Hippocampal formation (tissue), 2 donors: Measurements from ENCODE around the gene ZNF467.

Experiments used
- DNase-seq, 2 donors: peaks; one replicate each; lab custom pipeline; 2025; lab: John Stamatoyannopoulos, UW

ZNF467 gene

DNA sequence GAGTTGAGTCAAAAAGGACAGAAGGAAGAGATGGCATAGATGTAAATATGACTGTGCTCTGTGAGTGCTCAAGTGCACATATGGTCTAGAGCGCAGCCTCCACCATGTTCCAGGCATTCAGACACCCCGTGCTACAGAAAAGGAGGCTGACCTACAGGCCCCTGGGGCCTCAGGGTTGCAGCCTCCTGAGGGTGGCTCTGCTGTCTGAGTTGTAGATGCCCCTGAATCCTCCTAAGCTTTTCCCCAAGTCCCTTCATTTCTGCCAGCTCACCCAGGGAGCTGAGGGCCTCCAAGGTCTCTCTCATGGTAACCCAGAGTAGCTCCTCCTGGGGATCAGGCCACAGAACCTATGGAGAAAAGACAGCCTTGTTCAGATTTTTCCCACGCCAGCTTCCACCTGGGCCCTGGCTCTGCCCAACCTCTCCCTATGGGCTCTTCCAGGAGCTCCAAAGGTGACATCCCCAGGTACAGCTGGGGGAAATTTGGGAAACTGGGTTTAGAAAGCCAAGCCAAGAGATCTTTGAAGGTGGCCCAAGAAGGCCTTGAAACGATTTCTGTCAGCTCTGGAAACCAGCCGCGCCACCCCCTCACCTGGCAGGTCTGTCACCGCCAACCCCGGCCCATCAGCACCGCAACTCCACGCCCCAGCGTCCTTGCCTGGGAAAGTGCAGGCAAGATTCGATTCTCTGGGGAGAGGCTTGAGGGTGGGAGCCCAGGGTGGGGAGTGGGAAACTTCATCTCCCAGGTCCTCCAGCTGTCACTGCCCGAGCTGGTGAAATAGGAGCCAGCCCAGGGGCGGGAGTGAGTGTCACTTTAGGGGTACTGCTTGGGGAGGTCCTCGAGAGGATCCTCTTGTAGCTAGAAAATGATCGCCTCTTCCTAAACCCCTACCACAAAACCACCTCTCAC is 2.4 kb downstream of the ZNF467 start:
- DNase-seq = no peak

DNA sequence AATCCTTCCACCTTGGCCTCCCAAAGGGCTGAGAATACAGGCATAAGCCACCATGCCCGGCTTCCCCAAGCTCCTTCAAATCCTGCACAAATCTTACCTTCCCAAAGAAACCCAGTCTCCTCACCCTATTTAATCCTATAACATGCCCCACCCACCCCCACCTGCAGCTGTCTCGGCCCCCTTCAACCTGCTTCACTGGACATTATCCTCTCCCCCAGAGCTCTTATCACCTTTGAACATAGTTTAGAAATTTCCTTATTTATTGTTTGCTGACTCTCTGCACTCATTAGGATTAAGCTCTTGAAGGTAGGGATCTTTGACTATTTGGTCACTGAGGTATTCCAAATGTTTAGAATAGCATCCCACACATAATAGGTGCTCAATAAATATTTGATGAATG is 3.5 kb downstream of the ZNF467 start:
- no peak for DNase-seq

DNA sequence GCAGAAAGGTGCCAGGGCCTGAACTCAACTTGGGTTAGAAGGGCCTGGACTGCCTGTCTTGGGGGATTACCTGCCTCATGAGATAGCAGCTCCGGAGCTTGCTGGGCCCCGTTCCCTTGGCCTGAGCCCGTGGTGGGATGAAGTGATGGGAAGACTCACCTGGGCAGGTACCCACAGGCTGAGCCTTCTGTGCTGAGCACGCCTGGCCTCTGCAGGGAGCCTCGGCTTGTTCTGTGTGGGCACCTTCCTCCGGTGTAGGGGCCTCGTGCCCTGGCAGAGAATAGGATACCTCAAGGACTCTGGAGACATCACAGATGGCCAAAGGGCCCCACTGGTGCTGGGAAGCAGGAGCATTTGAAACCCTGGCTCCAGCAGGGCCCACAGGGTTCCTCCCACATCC is 4.5 kb downstream of the ZNF467 start:
- DNase-seq = no peak

DNA sequence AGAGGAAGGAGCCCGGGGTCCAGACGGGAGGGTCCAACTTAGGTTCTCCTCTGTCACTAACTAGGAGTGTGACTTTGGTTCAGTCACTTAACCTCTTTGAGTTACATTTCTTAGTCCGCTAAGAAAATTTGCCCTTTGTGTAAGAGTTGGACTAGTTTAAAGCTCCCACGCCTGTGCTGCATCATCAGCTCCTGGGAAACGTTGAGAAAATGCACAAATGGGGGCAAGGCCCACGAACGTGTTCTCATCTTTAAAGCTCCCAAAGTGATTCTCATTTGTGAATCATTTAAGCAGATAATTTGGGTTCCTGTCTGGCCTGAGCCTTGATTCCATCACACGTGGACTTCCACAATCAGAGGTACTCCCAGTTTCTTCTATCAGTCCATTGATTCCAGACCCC is 6.3 kb downstream of the ZNF467 start:
- no peak for DNase-seq

DNA sequence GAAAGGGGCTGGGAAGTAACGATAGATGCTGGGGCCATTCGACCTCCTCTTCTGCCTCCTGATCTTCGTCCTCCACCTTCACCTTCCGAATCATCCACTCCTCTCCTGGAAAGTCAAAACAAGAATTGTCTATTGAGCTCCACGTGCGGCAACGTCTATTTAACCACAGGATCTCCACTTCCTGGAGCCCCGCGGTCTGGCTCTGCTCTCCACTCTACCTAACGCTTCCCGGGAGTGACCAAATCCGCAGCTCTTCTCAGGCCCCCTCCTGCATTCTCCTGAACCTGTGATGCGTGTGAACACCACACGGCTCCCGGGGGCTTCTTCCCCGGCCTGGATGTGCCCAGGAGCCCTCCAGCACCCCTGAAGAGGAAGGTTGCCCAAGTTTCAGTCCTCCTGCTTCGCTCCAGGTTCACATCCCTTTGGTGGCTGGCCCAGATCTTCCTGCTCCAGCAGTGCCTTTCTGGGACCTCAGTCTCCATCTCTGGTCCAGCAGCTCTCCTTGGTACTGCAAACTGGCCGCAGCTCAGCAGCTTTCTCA is 7.2 kb downstream of the ZNF467 start:
- no peak for DNase-seq

DNA sequence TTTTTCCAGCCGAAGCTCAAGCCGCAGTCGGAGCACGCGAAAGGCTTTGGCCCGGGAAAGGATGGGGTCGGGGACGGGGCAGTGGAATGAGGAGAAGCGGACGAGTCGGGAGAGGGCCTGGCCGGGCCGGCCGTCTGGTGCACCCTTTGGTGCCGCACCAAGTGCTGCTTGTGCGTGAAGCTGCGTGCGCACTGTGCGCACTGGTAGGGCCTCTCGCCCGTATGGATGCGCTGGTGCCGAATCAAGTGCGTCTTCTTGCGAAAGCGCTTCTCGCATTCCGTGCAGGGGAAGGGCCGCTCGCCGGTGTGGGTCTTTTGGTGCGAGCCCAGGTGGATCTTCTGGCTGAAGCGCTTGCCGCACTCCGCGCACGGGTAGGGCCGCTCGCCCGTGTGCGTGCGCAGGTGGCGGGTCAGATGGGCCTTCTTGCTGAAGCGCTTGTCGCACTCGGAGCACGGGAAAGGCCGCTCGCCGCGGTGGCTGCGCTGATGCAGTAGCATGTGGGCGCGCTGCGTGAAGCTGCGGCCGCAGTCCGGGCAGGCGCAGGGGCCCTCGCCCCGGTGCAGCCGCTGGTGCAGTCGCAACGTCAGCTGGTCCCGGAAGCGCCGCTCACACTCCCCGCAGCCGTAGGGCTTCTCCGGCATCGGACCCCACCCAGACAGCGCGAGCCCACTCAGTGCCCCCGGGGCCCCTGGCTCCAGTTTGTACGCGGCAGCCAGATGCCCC is 7.8 kb downstream of the ZNF467 start:
- no peak for DNase-seq

DNA sequence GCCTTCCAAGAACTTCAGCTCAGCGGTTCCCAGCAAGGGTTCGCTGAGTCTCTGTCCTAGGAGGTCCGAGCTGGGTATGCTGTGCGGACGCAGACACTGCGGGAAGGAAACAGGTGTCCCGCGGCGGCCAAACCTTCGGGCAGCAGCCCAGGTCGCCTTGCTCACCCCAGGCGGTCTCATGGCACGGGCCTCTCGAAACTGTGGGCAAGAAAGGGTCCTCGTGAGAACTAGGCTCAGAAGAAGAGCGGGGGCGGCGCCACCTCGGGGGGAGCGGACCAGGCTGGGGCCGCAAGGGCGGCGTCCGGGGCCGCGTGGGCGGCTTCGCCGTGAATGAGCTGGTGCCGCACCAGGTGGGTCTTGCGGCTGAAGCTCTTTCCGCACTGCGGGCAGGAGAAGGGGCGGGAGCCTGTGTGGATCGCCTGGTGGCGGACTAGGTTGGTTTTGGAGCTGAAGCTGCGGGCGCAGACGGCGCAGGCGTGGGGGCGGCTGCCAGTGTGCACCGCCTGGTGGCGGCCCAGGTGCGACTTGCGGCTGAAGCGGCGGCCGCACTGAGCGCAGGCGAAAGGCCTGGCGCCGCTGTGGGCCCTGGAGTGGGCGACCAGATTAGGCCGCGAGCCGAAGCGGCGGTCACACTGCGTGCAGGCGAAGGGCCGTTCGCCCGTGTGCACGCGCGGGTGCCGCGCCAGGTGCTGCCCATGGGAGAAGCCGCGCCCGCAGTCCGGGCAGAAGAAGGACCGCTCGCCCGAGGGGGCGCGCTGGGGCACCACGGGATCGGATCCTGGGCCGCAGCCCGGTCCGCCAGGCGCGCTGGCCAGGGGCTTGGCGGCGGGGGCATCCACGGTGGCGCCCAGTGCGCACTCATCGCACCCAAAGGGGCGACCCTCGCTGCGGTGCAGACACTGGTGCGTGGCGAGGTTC is 8.6 kb downstream of the ZNF467 start:
- DNase-seq = no peak

DNA sequence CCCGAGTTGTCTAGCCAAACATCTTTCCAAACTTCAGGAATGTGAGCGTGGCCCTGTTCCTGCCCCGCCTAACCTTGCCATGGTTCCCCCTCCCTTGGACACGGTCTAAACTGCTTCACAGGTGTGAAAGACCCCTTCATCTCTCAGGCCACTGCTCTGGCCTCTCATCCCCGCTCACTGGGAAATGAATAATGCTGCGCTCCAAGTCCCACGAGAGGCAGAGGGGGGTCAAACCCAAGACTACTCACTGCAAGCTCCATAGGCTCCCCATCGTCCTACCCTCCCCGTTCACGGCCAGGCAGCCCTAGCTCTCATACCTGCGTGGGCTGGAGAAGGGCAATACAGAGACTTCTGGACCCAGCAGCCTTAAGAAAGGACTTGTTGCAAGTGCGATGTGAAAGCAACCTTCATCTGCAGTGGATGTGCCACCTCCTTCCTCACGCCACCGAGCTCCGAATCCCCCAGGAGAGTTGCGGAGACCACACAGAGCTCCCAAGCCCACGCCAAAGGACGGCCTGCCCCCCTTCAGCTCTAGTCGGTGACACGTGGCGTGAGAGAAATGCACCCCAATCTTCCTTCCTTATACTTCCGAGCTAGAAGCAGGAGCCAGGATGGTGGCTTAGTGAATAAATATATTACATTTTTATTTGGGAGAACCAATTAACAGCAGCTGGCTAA is 9.7 kb downstream of the ZNF467 start:
- no peak for DNase-seq

DNA sequence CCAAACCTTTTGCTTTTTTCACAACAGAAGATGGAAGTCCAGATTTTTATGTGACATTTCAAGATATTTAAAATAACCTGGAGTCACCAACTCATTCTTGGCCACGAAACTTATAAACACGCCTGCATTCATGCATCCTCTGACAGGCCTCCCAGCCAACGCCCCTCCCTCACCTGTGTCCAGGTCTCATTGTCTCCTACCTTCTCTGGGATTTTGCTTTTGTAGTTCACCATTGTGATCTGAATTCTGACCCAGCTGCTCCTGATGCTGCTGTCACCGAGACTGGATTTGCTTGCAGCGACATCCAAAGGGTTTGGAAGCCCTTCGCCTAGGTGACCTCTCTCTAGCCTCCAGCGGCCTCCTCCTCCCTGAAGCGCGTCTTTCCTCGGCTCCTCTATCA is 10.8 kb downstream of the ZNF467 start:
- no peak for DNase-seq

DNA sequence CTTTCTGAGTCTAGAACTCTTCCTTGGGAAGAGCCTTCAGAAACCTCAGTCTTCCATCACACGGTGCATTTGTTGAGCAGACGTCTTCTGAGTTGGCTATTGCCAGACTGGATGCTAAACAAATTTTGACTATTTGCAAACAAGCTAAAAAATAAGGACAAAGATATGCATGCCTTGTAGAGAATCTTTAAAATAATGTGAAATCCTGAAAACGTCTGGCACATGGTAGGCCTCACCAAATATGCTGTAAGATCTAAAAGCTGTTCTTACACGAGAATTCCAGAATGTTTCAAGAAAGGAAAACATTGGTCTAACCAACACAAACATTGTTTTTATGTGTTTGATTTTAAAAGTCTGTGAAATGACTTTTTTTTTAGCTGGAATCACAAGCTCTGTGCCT is 11.3 kb downstream of the ZNF467 start:
- DNase-seq = no peak

DNA sequence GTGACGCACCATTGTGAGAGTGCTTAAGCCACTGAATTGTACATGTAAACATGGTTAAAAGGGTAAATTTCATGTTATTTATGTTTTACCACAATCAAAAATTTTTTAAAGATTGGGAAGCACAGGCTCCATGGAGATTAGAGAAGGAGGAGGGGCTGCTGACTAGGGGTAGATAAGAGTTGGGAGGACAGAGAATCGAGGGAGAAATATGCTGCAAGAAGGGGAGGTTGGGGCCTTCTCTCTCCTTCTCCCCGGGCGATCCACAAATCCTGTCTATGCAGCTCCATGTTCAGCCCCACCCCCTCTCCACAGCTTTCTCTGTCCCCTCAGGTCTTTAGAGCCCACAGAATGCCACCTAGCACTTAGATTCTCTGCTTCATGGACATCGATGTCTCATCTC is 12.1 kb downstream of the ZNF467 start:
- DNase-seq = no peak

DNA sequence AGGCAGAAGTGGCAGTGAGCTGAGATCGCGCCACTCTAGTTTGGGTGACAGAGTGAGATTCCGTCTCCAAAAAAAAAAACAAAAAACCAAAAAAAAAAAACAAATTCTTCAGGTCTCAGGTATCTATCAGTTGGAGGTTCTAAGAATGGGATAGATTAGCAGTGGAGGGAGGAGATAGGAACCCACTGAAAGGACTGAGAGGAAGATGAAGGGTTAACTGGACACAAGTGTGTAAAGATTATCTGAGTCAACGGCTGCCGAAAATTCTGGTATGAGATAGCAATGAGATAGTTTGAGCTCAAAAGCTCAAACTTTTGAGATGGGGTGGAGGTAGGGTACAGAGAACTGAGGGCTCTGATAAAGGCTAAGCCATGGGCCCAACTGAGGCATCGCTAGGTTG is 12.8 kb downstream of the ZNF467 start:
- DNase-seq = no peak

DNA sequence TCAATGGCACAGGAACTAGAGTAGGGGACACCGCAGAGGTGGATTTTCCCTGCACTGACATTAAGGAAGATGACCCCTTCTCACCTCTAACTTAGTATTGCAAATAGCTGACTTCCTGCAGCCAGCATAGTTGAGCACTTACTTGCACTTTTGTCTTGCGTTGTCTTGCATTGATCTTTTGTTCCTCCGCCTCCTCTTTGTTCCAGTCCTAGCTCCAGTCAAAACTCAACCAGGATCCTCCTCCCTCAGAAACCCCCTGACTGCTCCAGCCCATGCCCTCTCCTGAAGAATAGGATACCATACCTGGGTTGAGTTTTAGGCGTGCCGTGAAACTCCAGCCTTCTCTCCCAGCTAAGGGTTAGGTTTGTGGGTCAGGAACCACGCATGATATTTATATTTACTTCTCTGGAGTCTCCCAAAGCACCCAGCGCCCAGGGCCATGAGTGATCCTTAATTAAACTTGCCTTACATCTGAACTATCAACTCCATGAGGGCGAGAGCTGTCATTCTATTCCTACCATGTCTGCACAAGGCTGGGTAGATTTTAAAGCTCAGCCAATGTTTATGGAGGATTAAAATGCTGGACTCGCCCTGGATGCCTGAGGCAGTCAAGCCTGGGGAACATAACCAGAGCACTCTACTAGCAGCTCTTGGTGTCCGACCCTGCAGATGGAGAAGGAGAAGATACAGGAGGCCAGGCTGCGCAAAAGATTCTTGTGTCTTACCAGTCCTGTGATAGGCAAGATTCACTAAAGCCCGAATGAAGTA is 14.1 kb downstream of the ZNF467 start:
- no peak for DNase-seq

DNA sequence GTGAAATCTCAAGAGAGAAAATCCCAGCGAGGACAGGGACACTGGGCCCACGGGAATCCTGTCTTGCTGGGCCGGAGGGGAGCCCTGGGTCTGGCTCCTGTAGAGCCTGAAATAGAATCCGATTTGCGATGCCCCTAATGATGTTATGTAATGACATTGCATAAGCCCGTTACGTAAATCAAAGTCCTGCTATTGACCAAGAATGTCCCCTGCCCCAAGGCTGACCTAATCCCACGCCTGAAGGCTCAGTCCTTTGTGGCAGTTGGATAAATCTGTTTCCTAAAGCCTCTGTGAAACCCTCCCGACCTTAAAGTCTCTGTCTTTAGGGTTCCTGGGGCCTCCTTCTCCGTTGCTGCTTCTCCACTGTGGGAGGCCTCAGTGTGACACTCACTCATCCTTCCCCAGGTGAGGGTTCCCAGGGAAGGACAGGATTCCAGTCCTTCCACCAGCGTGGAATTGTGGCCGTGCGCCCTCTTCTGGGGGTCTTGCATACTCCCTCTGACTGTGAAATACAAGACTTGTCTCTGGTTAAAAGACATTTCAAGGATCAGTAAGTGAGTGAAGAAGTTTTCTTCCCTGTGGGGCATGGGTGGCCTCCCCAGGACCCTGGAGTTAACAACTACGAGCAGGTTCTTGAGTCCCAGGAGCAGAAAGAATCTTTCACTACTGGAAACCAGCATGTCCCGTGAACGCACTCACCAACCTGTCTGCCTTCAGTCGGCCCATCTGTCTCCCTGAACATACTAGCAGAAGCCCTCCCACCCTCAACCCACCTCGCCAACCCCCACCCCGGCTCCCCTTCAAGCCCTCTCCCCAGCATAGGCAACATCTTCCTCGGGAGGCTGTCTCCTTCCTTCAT is 19.8 kb downstream of the ZNF467 start:
- DNase-seq = no peak

DNA sequence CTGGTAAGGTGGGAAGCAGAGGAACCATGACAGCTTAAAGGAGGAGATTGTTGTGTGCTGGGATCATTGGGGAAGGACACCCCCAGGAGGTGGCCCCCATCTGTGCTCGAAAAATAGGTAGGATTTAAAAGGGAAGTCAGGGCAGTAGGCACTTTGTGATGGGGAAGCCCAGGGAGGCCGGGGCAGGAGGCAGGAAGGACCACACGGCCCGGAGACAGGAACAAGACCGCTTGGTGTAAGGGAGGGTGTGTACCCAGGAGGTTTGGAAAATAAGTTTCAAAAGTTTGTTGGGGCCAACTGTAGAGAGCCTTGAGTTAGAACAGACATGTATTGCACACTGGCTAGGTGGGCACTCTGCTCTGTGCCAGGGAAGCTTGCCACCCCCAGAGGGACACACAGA is 20.7 kb downstream of the ZNF467 start:
- DNase-seq = no peak

DNA sequence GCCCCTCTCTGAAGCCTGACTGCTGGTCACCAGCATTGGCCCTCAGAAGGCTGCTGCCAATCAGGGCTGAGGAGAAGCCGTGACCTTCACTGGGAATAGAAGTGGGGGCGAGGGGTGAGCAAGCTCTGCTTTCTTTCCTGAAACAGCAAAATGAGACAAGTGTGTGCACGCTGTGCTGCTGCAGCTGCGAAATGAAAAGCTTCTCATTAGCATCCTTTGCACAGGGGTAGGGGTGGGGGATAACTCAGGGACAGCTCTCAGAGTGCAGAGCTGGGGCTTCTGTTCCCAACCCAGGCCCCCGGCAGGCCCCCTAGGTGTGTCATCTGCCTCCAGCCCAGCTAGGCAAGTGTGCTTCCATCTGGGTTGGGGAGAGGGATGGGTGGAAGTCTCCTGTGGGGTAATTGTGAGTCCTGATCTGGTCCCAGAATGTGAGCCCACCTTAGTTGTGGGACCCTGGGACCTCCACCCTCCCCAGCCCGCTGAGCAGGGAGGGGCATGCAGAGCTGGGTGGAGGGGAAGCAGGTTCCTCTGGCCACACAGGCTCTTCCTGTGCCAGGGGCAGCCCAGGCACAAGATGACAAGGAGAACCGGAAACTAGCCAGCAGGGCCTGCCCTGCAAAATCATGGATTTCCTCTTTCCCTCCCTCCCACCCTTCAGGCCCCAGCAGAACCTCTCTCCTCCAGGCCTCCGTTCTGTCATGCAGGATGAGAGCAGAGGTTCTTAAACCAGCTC is 22.2 kb downstream of the ZNF467 start:
- DNase-seq = no peak

DNA sequence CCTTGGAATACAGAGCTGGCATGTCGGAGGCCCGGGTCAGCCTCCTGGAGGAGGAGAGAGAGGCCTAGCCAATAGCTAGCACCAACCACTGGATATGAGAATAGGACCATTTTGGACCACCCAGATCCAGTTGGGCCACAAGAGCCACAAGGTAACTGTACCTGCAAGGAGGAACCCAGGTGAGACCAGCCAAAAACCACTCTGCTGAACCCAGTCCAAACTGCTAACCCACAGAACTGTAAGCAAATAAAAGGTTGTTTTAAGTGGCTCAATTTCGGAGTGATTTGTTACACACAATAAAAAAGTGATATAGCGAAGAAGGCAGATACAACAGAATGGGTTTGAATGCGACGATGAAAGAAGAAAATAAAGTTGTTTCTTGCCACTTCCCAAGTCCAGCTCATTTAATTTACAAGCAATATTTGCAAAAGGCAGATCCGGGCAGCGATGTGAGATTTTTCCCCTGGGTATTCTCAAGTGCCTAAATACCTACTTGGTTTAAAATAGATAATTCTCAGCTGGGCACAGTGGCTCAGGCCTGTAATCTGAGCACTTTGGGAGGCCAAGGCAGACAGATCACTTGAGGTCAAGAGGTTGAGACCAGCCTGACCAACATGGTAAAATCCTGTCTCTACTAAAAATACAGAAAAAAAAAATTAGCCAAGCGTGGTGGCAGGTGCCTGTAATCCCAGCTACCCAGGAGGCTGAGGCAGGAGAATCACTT is 23.1 kb downstream of the ZNF467 start:
- no peak for DNase-seq
